Dermis microvascular lymphatic vessel endothelial cell (primary cell): ENCODE measurements around the gene NAIF1. TPM values are rescaled to one million over a fixed set of nuclear protein-coding genes. Genes with fewer than 3 reads are reported as not detected.
"Not testable (repeated sequence)": the region's sequence is repeated elsewhere in the genome, so short reads cannot be mapped to it uniquely, and the experiment has no call there.

Source experiments
- DNase-seq, 2 donors: peaks; one replicate each; pipeline versions ENCODE4 v3.0.0 to v3.0.0-alpha.2; 2010; ENCODE audit warnings: low read depth in 2 of 2
- total RNA-seq: library from RNA; depleted of rRNA; stranded (reverse); fragments of >200 nt; gene quantifications from 2 replicates; pipeline ENCODE4 v1.2.1, GENCODE V29; 2014

Gene NAIF1
- total RNA-seq, 1 donor from 2014 or later, result 9.1 TPM

DNA sequence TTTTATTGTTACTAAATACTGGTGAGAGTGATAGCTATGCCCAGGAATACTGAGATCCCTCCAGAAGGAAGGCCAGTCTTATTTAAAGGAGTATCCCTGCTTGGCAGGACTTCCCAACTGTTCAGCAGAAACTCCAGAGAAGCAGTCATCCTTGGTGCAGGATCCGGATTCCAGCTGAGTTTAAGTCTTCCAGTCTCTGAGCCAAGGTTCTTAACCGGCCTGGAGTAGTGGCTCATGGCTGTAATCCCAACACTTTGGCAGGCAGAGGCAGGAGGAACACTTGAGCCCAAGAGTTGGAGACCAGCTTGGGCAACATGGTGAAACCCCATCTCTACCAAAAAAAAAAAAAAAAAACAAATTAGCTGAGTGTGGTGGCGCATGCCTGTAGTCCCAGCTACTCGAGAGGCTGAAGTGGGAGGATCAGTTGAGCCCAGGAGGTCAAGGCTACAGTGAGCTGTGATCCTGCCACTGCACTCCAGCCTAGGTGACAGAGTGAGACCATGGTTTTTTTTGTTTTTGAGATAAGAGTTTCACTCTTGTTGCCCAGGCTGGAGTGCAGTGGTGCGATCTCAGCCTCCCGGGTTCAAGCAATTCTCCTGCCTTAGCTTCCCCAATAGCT lies 7.6 kb downstream of the NAIF1 start:
- no peak for DNase-seq

GRCh38 chr9:128057724-128058409 lies 9.3 kb downstream of the NAIF1 start:
- no peak for DNase-seq

GRCh38 chr9:128056887-128057723 lies 10.0 kb downstream of the NAIF1 start:
- no peak for DNase-seq

- no peak for DNase-seq
Measured at GRCh38 chr9:128056086-128056485, 11.0 kb downstream of the NAIF1 start.

DNA sequence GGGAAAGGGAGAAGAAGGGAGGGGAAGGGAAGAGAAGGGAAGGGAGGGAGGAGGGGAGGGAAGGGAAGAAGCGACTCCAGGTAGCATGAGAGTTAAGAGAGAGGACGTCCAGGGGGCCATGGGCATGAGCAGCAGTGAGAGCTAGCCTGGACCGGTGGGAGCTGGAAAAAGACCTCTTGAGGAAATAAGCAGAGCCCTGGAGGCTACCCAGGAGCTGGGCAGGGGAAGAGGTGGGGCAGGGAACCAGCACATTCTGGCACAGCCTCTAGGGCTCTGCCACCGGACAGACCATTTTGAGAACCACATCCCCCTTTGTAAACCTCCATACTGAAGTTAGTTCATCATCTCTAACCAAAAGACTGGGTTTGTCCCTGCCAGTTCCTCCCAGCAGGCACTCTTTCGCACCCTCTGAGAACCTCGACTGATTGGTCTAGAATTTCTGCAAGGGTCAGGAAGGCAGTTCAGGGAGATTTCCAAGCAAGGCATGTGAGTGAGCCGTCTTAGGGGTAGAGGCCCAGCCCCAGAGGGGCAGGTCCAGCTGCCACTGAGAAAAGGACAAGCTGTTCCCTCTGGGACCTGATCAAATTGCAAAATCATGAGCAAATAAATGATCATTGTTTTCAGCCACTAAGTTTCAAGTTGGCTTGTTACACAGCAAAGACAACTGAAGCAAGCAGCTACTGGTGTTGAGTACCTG lies 11.6 kb downstream of the NAIF1 start:
- no peak for DNase-seq

DNA sequence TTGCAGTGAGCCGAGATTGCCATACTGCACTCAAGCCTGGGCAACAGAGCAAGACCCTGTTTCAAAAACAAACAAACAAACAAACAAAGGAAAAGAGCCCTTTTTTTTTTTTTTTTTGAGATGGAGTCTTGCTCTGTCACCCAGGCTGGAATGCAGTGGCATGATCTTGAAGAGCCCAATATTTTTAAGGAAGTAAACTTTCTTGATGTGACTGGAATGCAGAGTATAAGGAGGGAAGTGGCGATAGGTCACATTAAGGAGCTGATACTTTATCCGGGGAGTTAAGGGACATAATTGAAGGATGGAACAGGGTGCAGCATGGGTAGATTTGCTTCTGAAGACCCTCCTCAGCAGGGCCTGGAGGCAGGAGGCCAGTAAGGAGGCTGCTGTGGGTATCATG lies 13.0 kb downstream of the NAIF1 start:
- DNase-seq, result no peak

DNA sequence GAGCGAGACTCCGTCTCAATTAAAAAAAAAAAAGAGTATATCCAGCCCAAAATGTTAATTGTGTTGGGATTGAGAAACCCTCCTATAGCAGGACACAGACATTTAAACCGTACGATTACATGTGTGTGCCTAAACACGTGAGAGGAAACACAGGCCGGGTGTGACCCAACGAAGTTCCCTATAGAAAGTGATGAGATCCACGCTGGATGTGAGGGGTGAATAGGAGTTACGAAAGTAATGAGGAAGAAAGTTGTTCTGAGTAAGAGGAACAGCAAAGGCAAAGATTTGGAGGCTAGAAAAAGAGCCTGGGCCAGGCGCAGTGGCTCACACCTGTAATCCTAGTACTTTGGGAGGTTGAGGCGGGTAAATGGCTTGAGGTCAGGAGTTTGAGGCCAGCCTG lies 13.6 kb downstream of the NAIF1 start:
- DNase-seq, result no peak

GRCh38 chr9:128051932-128052709 lies 15.0 kb downstream of the NAIF1 start:
- no peak for DNase-seq

DNA sequence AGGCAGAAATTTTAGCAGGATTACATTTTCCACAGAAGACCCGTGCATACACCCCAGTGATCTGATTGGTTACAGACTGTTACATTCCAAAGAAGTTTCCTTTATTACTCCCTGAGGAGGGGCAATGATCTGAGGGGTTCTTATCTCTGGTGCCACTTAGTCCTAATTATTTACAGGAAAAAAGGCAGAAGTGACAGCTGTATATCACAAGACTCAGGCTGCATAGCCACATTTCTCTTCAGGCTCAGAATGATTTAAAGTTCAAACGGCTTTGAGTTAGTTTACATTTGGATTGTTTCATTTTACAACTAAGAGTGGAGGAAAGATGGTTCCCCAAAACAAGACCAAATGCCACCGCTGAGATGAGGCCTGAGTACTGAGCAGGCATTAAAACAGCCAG lies 17.3 kb downstream of the NAIF1 start:
- DNase-seq, result no peak

- DNase-seq, result no peak
Measured at GRCh38 chr9:128048663-128049062, 18.5 kb downstream of the NAIF1 start.

- DNase-seq, result no peak
Measured at GRCh38 chr9:128047231-128047630, 19.9 kb downstream of the NAIF1 start.

- DNase-seq, result no peak
Measured at GRCh38 chr9:128045831-128046230, 21.3 kb downstream of the NAIF1 start.

DNA sequence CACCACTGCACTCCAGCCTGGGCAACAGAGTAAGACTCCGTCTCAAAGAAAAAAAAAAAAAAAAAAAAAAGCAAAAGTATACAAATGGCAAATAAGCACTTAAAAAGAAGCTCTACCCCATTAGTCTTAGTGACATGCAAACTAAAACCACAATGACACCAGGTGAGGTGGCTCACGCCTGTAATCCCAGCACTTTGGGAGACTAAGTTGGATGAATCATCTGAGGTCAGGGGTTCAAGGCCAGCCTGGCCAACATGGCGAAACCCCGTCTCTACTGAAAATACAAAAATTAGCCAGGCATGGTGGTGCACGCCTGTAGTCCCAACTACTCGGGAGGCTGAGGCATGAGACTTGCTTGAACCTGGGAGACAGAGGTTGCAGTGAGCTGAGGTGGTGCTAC lies 21.7 kb downstream of the NAIF1 start:
- DNase-seq, result not testable (repeated sequence)

DNA sequence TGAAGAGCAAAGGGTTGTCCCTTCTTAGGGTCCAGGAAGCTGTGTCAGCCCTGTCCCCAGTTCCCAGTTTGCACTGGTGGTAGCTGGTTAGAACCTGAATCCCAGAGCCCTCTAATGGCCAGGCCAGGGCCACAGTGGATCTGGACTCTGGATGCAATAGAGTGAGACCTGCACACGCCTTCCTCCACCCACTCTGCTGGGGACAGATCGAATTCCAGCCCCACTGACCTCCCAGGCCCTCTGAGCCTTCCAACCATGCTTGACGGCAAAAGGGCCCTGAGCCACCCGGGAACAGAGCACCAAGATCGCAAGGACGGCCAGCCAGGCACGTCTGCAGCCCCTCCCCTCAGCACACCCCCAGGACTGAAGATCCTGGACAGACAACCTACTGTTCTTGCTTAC lies 23.7 kb downstream of the NAIF1 start:
- no peak for DNase-seq

DNA sequence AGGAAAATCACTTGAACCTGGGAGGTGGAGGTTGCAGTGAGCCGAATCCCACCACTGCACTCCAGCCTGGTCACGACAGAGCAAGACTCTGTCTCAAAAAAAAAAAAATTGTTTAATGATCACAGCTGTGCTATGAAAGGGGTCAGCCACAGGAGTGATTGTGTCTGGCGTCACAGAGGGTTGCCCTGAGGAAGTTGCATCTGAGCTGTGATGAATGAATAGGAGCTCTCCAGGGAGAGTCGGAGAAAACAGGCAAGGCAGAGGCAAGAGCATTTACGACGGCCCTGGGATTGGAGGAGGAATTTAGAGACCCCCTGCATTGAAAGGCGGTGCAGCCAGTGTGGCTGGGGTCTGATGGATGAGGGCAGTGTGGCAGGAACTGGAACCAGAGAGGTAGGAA lies 25.1 kb downstream of the NAIF1 start:
- no peak for DNase-seq

DNA sequence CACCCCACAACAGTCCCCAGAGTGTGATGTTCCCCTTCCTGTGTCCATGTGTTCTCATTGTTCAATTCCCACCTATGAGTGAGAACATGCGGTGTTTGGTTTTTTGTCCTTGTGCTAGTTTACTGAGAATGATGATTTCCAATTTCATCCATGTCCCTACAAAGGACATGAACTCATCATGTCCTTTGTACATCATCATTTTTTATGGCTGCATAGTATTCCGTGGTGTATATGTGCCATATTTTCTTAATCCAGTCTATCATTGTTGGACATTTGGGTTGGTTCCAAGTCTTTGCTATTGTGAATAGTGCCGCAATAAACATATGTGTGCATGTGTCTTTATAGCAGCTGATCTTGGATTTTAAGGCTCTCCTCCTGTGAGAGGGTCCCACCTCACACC lies 26.3 kb downstream of the NAIF1 start:
- not testable (repeated sequence) for DNase-seq

GRCh38 chr9:128036522-128036921 lies 30.6 kb downstream of the NAIF1 start:
- not testable (repeated sequence) for DNase-seq

DNA sequence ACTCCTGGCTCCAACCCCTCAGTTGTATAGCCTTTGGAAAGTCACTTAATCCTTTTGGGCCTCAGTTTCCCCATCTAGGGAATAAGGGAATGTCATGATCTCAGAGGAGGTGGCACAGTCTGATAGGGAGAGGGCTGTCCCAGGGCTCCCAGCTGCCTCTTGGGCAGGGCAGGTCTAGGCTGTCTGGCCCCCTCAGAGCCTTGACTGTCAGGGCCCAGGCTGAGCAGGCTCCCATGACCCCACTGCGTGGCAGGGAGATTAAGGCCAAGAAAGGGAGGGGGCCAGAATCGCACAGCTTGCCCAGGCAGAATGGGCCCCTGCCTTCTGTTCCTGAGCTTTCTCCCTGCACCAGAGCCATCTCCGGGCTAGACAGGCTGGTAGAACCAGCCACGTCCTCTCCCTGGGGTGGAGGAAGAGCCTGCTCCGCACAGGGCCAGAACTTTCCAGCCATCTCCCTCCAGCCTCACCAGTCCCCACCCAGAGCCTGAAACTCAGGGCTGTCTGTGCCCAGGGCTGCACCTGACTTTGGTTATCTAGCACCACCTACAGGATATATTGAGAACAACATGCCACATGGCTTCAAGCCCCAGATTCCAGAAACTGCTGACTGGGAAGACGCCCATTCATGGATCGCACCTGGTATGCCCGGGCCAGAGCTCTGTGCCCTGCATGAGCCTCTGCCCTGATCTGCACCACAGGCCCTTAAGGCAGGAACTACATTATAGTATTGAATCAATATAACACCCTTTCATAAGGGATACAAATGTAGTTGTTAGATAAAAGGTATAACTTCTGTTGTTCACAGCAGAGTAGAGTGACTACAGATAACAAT lies 32.1 kb downstream of the NAIF1 start:
- peak; percentile 87 to 89 for DNase-seq

DNA sequence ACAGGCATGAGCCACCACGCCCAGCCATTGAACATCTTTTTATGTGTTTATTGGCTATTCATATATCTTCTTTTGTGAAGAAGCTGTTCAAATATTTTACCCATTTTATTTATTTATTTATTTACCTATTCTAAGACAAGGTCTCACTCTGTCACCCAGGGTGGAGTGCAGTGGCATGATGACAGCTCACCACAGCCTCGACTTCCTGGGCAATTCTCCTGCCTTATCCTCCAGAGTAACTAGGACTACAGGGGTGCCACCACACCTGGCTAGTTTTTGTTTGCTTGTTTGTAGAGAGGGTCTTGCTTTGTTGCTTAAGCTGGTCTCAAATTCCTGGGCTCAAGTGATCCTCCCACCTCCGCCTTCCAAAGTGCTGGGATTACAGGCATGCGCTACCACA lies 33.5 kb downstream of the NAIF1 start:
- DNase-seq, result no peak

- DNase-seq, result no peak
Measured at GRCh38 chr9:128027705-128028104, 39.4 kb downstream of the NAIF1 start.
